Frontal cortex (tissue), 4 donors: ENCODE results near the gene BTBD8. TPM values are rescaled to one million over a fixed set of nuclear protein-coding genes. Genes with fewer than 3 reads are reported as not detected.
A peak's percentile ranks its signal among the peaks of the same experiment; 100 is the strongest.

ENCODE experiments used
- DNase-seq, 2 donors: peaks; one replicate each; pipeline ENCODE4 v3.0.0; 2012; ENCODE audit warnings: low spot score in 2 of 2
- FAIRE-seq: peaks from 2 replicates; lab custom pipeline; 2012; peaks lifted over from hg19 to GRCh38; lab: Jason Lieb, UNC
- total RNA-seq: library from RNA; depleted of rRNA; stranded (reverse); fragments of >200 nt; gene quantifications from one replicate; pipeline ENCODE4 v1.2.3, GENCODE V29; 2014
- donor health status: control.
- donor health status: control.
- donor health status: control.

Gene BTBD8
- total RNA-seq, 1 donor from 2014 or later, result 61.1 TPM

GRCh38 chr1:92087542-92087941 lies 7.4 kb downstream of the BTBD8 start:
- no peak for DNase-seq

GRCh38 chr1:92091625-92092024 lies 11.5 kb downstream of the BTBD8 start:
- no peak for FAIRE-seq
- DNase-seq, result no peak

More at GRCh38 chr1:92087542-92087941, 7.4 kb downstream of the BTBD8 start:
- FAIRE-seq, result no peak

- DNase-seq, result no peak
- no peak for FAIRE-seq
Measured at GRCh38 chr1:92094090-92094489, 13.9 kb downstream of the BTBD8 start.

- FAIRE-seq, result no peak
- DNase-seq, result no peak
Measured at GRCh38 chr1:92094595-92094994, 14.4 kb downstream of the BTBD8 start.

GRCh38 chr1:92095874-92096273 lies 15.7 kb downstream of the BTBD8 start:
- FAIRE-seq (no peak), DNase-seq (no peak)

- no peak for DNase-seq
- FAIRE-seq, result no peak
Measured at GRCh38 chr1:92096317-92096716, 16.2 kb downstream of the BTBD8 start.

- FAIRE-seq, result no peak
Measured at GRCh38 chr1:92105546-92106081, 25.5 kb downstream of the BTBD8 start.

GRCh38 chr1:92108631-92109030 lies 28.5 kb downstream of the BTBD8 start:
- FAIRE-seq, result no peak
- no peak for DNase-seq

More at GRCh38 chr1:92105546-92106081, 25.5 kb downstream of the BTBD8 start:
- DNase-seq, result no peak

- FAIRE-seq (no peak), DNase-seq (no peak)
Measured at GRCh38 chr1:92117526-92117925, 37.4 kb downstream of the BTBD8 start.

- no peak for FAIRE-seq
- no peak for DNase-seq
Measured at GRCh38 chr1:92118826-92119225, 38.7 kb downstream of the BTBD8 start.

GRCh38 chr1:92123868-92124267 lies 43.7 kb downstream of the BTBD8 start:
- no peak for FAIRE-seq
- no peak for DNase-seq

- FAIRE-seq, result no peak
Measured at GRCh38 chr1:92125204-92125603, 45.1 kb downstream of the BTBD8 start.

GRCh38 chr1:92126088-92126487 lies 45.9 kb downstream of the BTBD8 start:
- DNase-seq, result no peak
- FAIRE-seq, result no peak

More at GRCh38 chr1:92125204-92125603, 45.1 kb downstream of the BTBD8 start:
- DNase-seq, result no peak

GRCh38 chr1:92134331-92134730 lies 54.2 kb downstream of the BTBD8 start:
- FAIRE-seq, result no peak

GRCh38 chr1:92136341-92136740 lies 56.2 kb downstream of the BTBD8 start:
- FAIRE-seq (no peak), DNase-seq (no peak)

More at GRCh38 chr1:92134331-92134730, 54.2 kb downstream of the BTBD8 start:
- no peak for DNase-seq

GRCh38 chr1:92154934-92155333 lies 74.8 kb downstream of the BTBD8 start:
- no peak for FAIRE-seq
- no peak for DNase-seq

GRCh38 chr1:92159593-92159992 lies 79.4 kb downstream of the BTBD8 start:
- DNase-seq, result no peak
- no peak for FAIRE-seq

- DNase-seq, result no peak
- FAIRE-seq, result no peak
Measured at GRCh38 chr1:92165389-92165788, 85.2 kb downstream of the BTBD8 start.

- DNase-seq (no peak), FAIRE-seq (no peak)
Measured at GRCh38 chr1:92167151-92167550, 87.0 kb downstream of the BTBD8 start.

GRCh38 chr1:92168657-92169056 lies 88.5 kb downstream of the BTBD8 start:
- DNase-seq, result peak in 1 of 2 donors; percentile 30
- FAIRE-seq, result no peak

- DNase-seq (no peak), FAIRE-seq (no peak)
Measured at GRCh38 chr1:92169214-92170005, 89.3 kb downstream of the BTBD8 start.
